GM06990 (cell line): Measurements from ENCODE around the gene KIAA0930.
A peak's percentile ranks its signal among the peaks of the same experiment; 100 is the strongest.
"Not testable (repeated sequence)": the region's sequence is repeated elsewhere in the genome, so short reads cannot be mapped to it uniquely, and the experiment has no call there.

Experiments used
- DNase-seq: peaks from one replicate; pipeline ENCODE4 v3.0.0-alpha.2; 2011; ENCODE audit not compliant: insufficient read length; ENCODE audit errors: extremely low read depth
- H3K27me3 ChIP-seq: replicated peaks from 2 replicates; pipeline ENCODE4 v1.6.0; 2011; ENCODE audit warnings: low read length; ENCODE audit not compliant: control insufficient read depth, insufficient read depth
- H3K36me3 ChIP-seq: 2 replicates; pipeline ENCODE4 v1.5.1; 2011; ENCODE audit warnings: low read length; ENCODE audit not compliant: control insufficient read depth, insufficient read depth
- H3K4me3 ChIP-seq: replicated peaks from 2 replicates; pipeline ENCODE4 v1.5.1; 2011; ENCODE audit warnings: low read depth, mild to moderate bottlenecking, control low read depth, low read length
- CTCF ChIP-seq: IDR thresholded peaks from 2 replicates; pipeline ENCODE4 v1.5.1; 2011; ENCODE audit warnings: low read length, control low read depth, mild to moderate bottlenecking, inconsistent platforms; ENCODE audit not compliant: insufficient read depth, poor library complexity, severe bottlenecking

KIAA0930 gene

GRCh38 chr22:45259754-45260394 lies 19.2 kb upstream of the KIAA0930 start:
- no peak for DNase-seq
- Histone ChIP-seq H3K27me3 (no peaks in the 10 kb centered on the region), H3K36me3 (no peaks in the 10 kb centered on the region), H3K4me3 (no peak overlapping the region)
- TF ChIP-seq CTCF = no peak

- not testable (repeated sequence) for H3K4me3 ChIP-seq, H3K36me3 ChIP-seq, DNase-seq, H3K27me3 ChIP-seq
Observed at GRCh38 chr22:45257941-45258340, 17.2 kb upstream of the KIAA0930 start.

- H3K36me3 ChIP-seq = no peaks in the 10 kb centered on the region
- H3K27me3 ChIP-seq = no peaks in the 10 kb centered on the region
- no peak overlapping the region for H3K4me3 ChIP-seq
- TF ChIP-seq CTCF = no peak
- DNase-seq = peak; percentile 73
Observed at GRCh38 chr22:45254789-45255278, 14.1 kb upstream of the KIAA0930 start.

GRCh38 chr22:45254388-45254787 lies 13.7 kb upstream of the KIAA0930 start:
- no peaks in the 10 kb centered on the region for H3K36me3 ChIP-seq
- no peak overlapping the region for H3K4me3 ChIP-seq
- DNase-seq = no peak
- TF ChIP-seq CTCF = no peak
- H3K27me3 ChIP-seq = no peaks in the 10 kb centered on the region

GRCh38 chr22:45253039-45253641 lies 12.4 kb upstream of the KIAA0930 start:
- no peaks in the 10 kb centered on the region for H3K36me3 ChIP-seq
- H3K4me3 ChIP-seq = no peak overlapping the region
- no peak for TF ChIP-seq CTCF
- no peak for DNase-seq
- no peaks in the 10 kb centered on the region for H3K27me3 ChIP-seq

GRCh38 chr22:45251825-45252224 lies 11.1 kb upstream of the KIAA0930 start:
- Histone ChIP-seq H3K36me3 (no peaks in the 10 kb centered on the region), H3K4me3 (no peak overlapping the region), H3K27me3 (no peaks in the 10 kb centered on the region)
- TF ChIP-seq CTCF = no peak
- no peak for DNase-seq
